Mononuclear cell (primary cell): Measurements from ENCODE around the gene PCDHB12. TPM values are rescaled to one million over a fixed set of nuclear protein-coding genes. Genes with fewer than 3 reads are reported as not detected.
"Not testable (repeated sequence)": the region's sequence is repeated elsewhere in the genome, so short reads cannot be mapped to it uniquely, and the experiment has no call there.

ENCODE experiments used
- H3K27me3 ChIP-seq: 2 replicates; pipeline ENCODE4 v1.6.0; 2011; ENCODE audit warnings: low read length, control low read depth; ENCODE audit not compliant: insufficient read depth
- H3K4me1 ChIP-seq: 2 replicates; pipeline ENCODE4 v1.5.1; 2011; ENCODE audit warnings: mild to moderate bottlenecking, low read length, control low read depth; ENCODE audit not compliant: insufficient read depth
- H3K4me3 ChIP-seq: 2 replicates; pipeline ENCODE4 v1.5.1; 2011; ENCODE audit warnings: mild to moderate bottlenecking, low read length, moderate library complexity
- H3K9me3 ChIP-seq: 2 replicates; pipeline ENCODE4 v1.5.1; 2011; ENCODE audit warnings: low read depth, mild to moderate bottlenecking, control low read depth, low read length
- total RNA-seq: library from RNA; depleted of rRNA; stranded (reverse); fragments of >200 nt; gene quantifications from one replicate; pipeline ENCODE4 v1.2.3, GENCODE V29; 2012

The PCDHB12 gene
- total RNA-seq, 1 donor = not detected

GRCh38 chr5:141235922-141236321 is 27.4 kb downstream of the PCDHB12 start:
- H3K9me3 ChIP-seq = peaks cover 41% of the 10 kb centered on the region
- not testable (repeated sequence) for H3K4me3 ChIP-seq, H3K4me1 ChIP-seq
- peaks cover 57% of the 10 kb centered on the region for H3K27me3 ChIP-seq

- H3K4me3 ChIP-seq = no peak overlapping the region
- no peaks in the 10 kb centered on the region for H3K4me1 ChIP-seq
- peaks cover 41% of the 10 kb centered on the region for H3K9me3 ChIP-seq
- H3K27me3 ChIP-seq = peaks cover 58% of the 10 kb centered on the region
Measured at GRCh38 chr5:141236516-141237313, 28.2 kb downstream of the PCDHB12 start.

GRCh38 chr5:141241496-141241895 is 33.0 kb downstream of the PCDHB12 start:
- Histone ChIP-seq H3K4me1 (no peaks in the 10 kb centered on the region), H3K27me3 (peaks cover 60% of the 10 kb centered on the region), H3K4me3 (no peak overlapping the region), H3K9me3 (peaks cover 63% of the 10 kb centered on the region)

- Histone ChIP-seq H3K27me3 (peaks cover 28% of the 10 kb centered on the region), H3K4me3 (no peak within 1 kb of the TSS), H3K4me1 (no peaks in the 10 kb centered on the region), H3K9me3 (peaks cover 62% of the 10 kb centered on the region)
Measured at GRCh38 chr5:141245250-141245717, 36.8 kb downstream of the PCDHB12 start, which contains the start of gene PCDHB15. Gene PCDHB15 (plus strand): TSS chr5:141245395. CDS start chr5:141245579, 184 bp downstream.

- H3K9me3 ChIP-seq = peaks cover 73% of the 10 kb centered on the region
- not testable (repeated sequence) for H3K4me3 ChIP-seq, H3K4me1 ChIP-seq
- H3K27me3 ChIP-seq = peaks cover 21% of the 10 kb centered on the region
Measured at GRCh38 chr5:141246971-141247370, 38.5 kb downstream of the PCDHB12 start.

GRCh38 chr5:141247434-141247833 is 38.9 kb downstream of the PCDHB12 start:
- Histone ChIP-seq H3K27me3 (peaks cover 21% of the 10 kb centered on the region), H3K9me3 (peaks cover 76% of the 10 kb centered on the region)
- not testable (repeated sequence) for H3K4me3 ChIP-seq, H3K4me1 ChIP-seq

- no peak overlapping the region for H3K4me3 ChIP-seq
- H3K27me3 ChIP-seq = peaks cover under 1% of the 10 kb centered on the region
- no peaks in the 10 kb centered on the region for H3K4me1 ChIP-seq
- peaks cover 81% of the 10 kb centered on the region for H3K9me3 ChIP-seq
Measured at GRCh38 chr5:141250576-141250975, 42.1 kb downstream of the PCDHB12 start.

GRCh38 chr5:141258464-141258863 is 49.9 kb downstream of the PCDHB12 start:
- Histone ChIP-seq H3K4me1 (no peaks in the 10 kb centered on the region), H3K9me3 (peaks cover 97% of the 10 kb centered on the region), H3K27me3 (no peaks in the 10 kb centered on the region), H3K4me3 (no peak overlapping the region)

- Histone ChIP-seq H3K27me3 (no peaks in the 10 kb centered on the region), H3K4me3 (no peak overlapping the region), H3K9me3 (peaks cover 97% of the 10 kb centered on the region), H3K4me1 (no peaks in the 10 kb centered on the region)
Measured at GRCh38 chr5:141258948-141259347, 50.4 kb downstream of the PCDHB12 start.

GRCh38 chr5:141260458-141261237 is 52.1 kb downstream of the PCDHB12 start:
- Histone ChIP-seq H3K4me1 (no peaks in the 10 kb centered on the region), H3K4me3 (no peak overlapping the region), H3K27me3 (no peaks in the 10 kb centered on the region), H3K9me3 (peaks cover 97% of the 10 kb centered on the region)

- H3K4me3 ChIP-seq = no peak overlapping the region
- H3K4me1 ChIP-seq = no peaks in the 10 kb centered on the region
- no peaks in the 10 kb centered on the region for H3K27me3 ChIP-seq
- peaks cover 97% of the 10 kb centered on the region for H3K9me3 ChIP-seq
Measured at GRCh38 chr5:141261238-141261546, 52.7 kb downstream of the PCDHB12 start.

Other genes starting within 250 kb of the PCDHB12 start
- gene PCDHAC2, start 242.2 kb upstream of the PCDHB12 start, total RNA-seq = not detected
- gene PCDHB1, start 157.3 kb upstream of the PCDHB12 start, total RNA-seq = under 0.01 TPM
- 0.10 TPM for gene PCDHB2, start 114.1 kb upstream of the PCDHB12 start, total RNA-seq
- gene PCDHB3, start 108.2 kb upstream of the PCDHB12 start, total RNA-seq = under 0.01 TPM
- gene PCDHB4, start 86.9 kb upstream of the PCDHB12 start, total RNA-seq = not detected
- gene PCDHB5, start 73.5 kb upstream of the PCDHB12 start, total RNA-seq = 0.10 TPM
- gene PCDHB6, start 58.7 kb upstream of the PCDHB12 start, total RNA-seq = not detected
- gene PCDHB7, start 36.1 kb upstream of the PCDHB12 start, total RNA-seq = under 0.01 TPM
- not detected for gene PCDHB8, start 30.9 kb upstream of the PCDHB12 start, total RNA-seq
- gene PCDHB16, start 26.3 kb upstream of the PCDHB12 start, total RNA-seq = not detected
- gene PCDHB9, start 21.6 kb upstream of the PCDHB12 start, total RNA-seq = 0.31 TPM
- not detected for gene PCDHB10, start 16.4 kb upstream of the PCDHB12 start, total RNA-seq
- gene PCDHB11, start 9.1 kb upstream of the PCDHB12 start, total RNA-seq = not detected
- not detected for gene PCDHB13, start 5.2 kb downstream of the PCDHB12 start, total RNA-seq
- gene PCDHB14, start 14.6 kb downstream of the PCDHB12 start, total RNA-seq = not detected
- not detected for gene PCDHB15, start 36.7 kb downstream of the PCDHB12 start, total RNA-seq
- 0.73 TPM for gene SLC25A2, start 95.3 kb downstream of the PCDHB12 start, total RNA-seq
- 76.5 TPM for gene TAF7, start 112.1 kb downstream of the PCDHB12 start, total RNA-seq
- not detected for gene PCDHGA1, start 121.8 kb downstream of the PCDHB12 start, total RNA-seq
- gene PCDHGA2, start 130.0 kb downstream of the PCDHB12 start, total RNA-seq = not detected
- gene PCDHGA3, start 135.1 kb downstream of the PCDHB12 start, total RNA-seq = 0.10 TPM
- gene PCDHGB1, start 141.4 kb downstream of the PCDHB12 start, total RNA-seq = not detected
- gene PCDHGA4, start 146.3 kb downstream of the PCDHB12 start, total RNA-seq = 0.21 TPM
- 0.63 TPM for gene PCDHGB2, start 151.3 kb downstream of the PCDHB12 start, total RNA-seq
- gene PCDHGA5, start 155.4 kb downstream of the PCDHB12 start, total RNA-seq = 0.21 TPM
- gene PCDHGB3, start 161.5 kb downstream of the PCDHB12 start, total RNA-seq = 0.63 TPM
- gene PCDHGA6, start 165.2 kb downstream of the PCDHB12 start, total RNA-seq = 0.10 TPM
- gene PCDHGA7, start 174.0 kb downstream of the PCDHB12 start, total RNA-seq = 0.42 TPM
- gene PCDHGB4, start 179.0 kb downstream of the PCDHB12 start, total RNA-seq = 0.31 TPM
- gene PCDHGA8, start 183.9 kb downstream of the PCDHB12 start, total RNA-seq = 0.10 TPM
- 0.84 TPM for gene PCDHGB5, start 189.2 kb downstream of the PCDHB12 start, total RNA-seq
- 0.42 TPM for gene PCDHGA9, start 194.1 kb downstream of the PCDHB12 start, total RNA-seq
- gene PCDHGB6, start 199.3 kb downstream of the PCDHB12 start, total RNA-seq = 0.63 TPM
- gene PCDHGA10, start 204.3 kb downstream of the PCDHB12 start, total RNA-seq = 0.52 TPM
- gene PCDHGB7, start 209.0 kb downstream of the PCDHB12 start, total RNA-seq = 0.31 TPM
- 0.21 TPM for gene PCDHGA11, start 212.3 kb downstream of the PCDHB12 start, total RNA-seq
- gene PCDHGA12, start 221.8 kb downstream of the PCDHB12 start, total RNA-seq = 0.10 TPM